ENCODE data around the gene MARS2. TPM values are rescaled to one million over a fixed set of nuclear protein-coding genes. Genes with fewer than 3 reads are reported as not detected.

Gene MARS2
- polyA plus RNA-seq, 1 donor (not counting 4 experiments of a cell fraction or from before 2014, with no cell fraction given): 9.2 TPM

GRCh38 chr2:197675711-197676188 is 29.4 kb upstream of the MARS2 start:
- Histone ChIP-seq H3K4me1 (ENCODE audit: control insufficient read depth, extremely low read depth, insufficient read depth, low read length) (no peaks in the 10 kb centered on the region), H4K20me1 (ENCODE audit: control insufficient read depth, extremely low read depth, insufficient read depth, low read length) (no peaks in the 10 kb centered on the region), H2AFZ (ENCODE audit: control insufficient read depth, low read length) (no peak overlapping the region), H3K9ac (ENCODE audit: control insufficient read depth, extremely low read depth, insufficient read depth, low read length) (no peak overlapping the region), H3K9me3 (ENCODE audit: control insufficient read depth, low read depth, low read length) (no peaks in the 10 kb centered on the region), H3K4me2 (ENCODE audit: control insufficient read depth, extremely low read depth, insufficient read depth, low read depth, low read length) (no peak overlapping the region), H3K27me3 (ENCODE audit: control insufficient read depth, extremely low read depth, insufficient read depth, low read length) (peaks cover 5% of the 10 kb centered on the region), H3K27ac (ENCODE audit: control insufficient read depth, insufficient read depth, low read length) (no peak overlapping the region), H3K9me1 (ENCODE audit: control insufficient read depth, extremely low read depth, insufficient read depth, low read length) (no peaks in the 10 kb centered on the region), H3K4me3 (ENCODE audit: control insufficient read depth in 2 of 3, extremely low read depth in 1 of 3, insufficient read depth in 2 of 3, low read depth in 1 of 3, low read length in 3 of 3) (no peak overlapping the region), H3K36me3 (ENCODE audit: control insufficient read depth in 2 of 2, extremely low read depth in 1 of 2, insufficient read depth in 2 of 2, low read length in 2 of 2) (no peaks in the 10 kb centered on the region), H3K79me2 (ENCODE audit: control insufficient read depth, insufficient read depth, low read length) (no peaks in the 10 kb centered on the region)
- DNase-seq (ENCODE audit: low read depth, low spot score): no peak
- TF ChIP-seq, protein P1, sequence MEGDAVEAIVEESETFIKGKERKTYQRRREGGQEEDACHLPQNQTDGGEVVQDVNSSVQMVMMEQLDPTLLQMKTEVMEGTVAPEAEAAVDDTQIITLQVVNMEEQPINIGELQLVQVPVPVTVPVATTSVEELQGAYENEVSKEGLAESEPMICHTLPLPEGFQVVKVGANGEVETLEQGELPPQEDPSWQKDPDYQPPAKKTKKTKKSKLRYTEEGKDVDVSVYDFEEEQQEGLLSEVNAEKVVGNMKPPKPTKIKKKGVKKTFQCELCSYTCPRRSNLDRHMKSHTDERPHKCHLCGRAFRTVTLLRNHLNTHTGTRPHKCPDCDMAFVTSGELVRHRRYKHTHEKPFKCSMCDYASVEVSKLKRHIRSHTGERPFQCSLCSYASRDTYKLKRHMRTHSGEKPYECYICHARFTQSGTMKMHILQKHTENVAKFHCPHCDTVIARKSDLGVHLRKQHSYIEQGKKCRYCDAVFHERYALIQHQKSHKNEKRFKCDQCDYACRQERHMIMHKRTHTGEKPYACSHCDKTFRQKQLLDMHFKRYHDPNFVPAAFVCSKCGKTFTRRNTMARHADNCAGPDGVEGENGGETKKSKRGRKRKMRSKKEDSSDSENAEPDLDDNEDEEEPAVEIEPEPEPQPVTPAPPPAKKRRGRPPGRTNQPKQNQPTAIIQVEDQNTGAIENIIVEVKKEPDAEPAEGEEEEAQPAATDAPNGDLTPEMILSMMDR (optimal IDR thresholded peaks at IDR 0.05 in 1 of 3, IDR thresholded peaks at IDR 0.05 in 1 of 3, conservative IDR thresholded peaks at IDR 0.05 in 1 of 3; ENCODE audit: extremely low read depth in 1 of 3, insufficient read depth in 2 of 3, low read length in 3 of 3): no peak
- no peak for TF ChIP-seq EZH2 (IDR thresholded peaks at IDR 0.05; ENCODE audit: low read length)
- no peak for FAIRE-seq
- dilution Hi-C loops (cut with MboI; ENCODE audit: extremely low pct_ligation_motif_present, low sequenced_read_pairs): no loop called here

DNA sequence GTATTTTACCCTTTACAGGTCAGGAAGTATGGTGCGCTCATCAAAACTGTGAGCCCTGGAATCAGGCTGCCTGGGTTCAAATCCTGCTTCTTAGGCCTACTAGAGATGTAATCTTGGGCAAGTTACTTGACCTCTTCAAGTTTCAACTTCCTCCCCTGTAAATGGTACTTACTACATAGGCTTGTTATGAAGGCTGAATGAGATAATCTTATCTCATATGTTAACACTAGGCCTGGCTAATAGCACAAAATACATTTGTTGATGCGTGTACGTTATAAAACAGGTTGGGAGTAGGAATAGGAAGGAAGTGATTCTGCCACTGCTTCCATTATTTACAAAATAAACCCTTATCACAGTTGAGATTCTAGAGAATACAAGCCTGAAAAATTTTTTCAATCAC is 28.1 kb upstream of the MARS2 start:
- Histone ChIP-seq H4K20me1 (ENCODE audit: control insufficient read depth, extremely low read depth, insufficient read depth, low read length) (no peaks in the 10 kb centered on the region), H3K4me1 (ENCODE audit: control insufficient read depth, extremely low read depth, insufficient read depth, low read length) (no peaks in the 10 kb centered on the region), H3K9me1 (ENCODE audit: control insufficient read depth, extremely low read depth, insufficient read depth, low read length) (no peaks in the 10 kb centered on the region), H3K9ac (ENCODE audit: control insufficient read depth, extremely low read depth, insufficient read depth, low read length) (no peak overlapping the region), H3K36me3 (ENCODE audit: control insufficient read depth in 2 of 2, extremely low read depth in 1 of 2, insufficient read depth in 2 of 2, low read length in 2 of 2) (no peaks in the 10 kb centered on the region), H3K4me2 (ENCODE audit: control insufficient read depth, extremely low read depth, insufficient read depth, low read depth, low read length) (no peak overlapping the region), H3K79me2 (ENCODE audit: control insufficient read depth, insufficient read depth, low read length) (no peaks in the 10 kb centered on the region), H3K27ac (ENCODE audit: control insufficient read depth, insufficient read depth, low read length) (no peak overlapping the region), H3K4me3 (ENCODE audit: control insufficient read depth in 2 of 3, extremely low read depth in 1 of 3, insufficient read depth in 2 of 3, low read depth in 1 of 3, low read length in 3 of 3) (no peak overlapping the region), H2AFZ (ENCODE audit: control insufficient read depth, low read length) (no peak overlapping the region), H3K9me3 (ENCODE audit: control insufficient read depth, low read depth, low read length) (no peaks in the 10 kb centered on the region), H3K27me3 (ENCODE audit: control insufficient read depth, extremely low read depth, insufficient read depth, low read length) (peaks cover 5% of the 10 kb centered on the region)
- TF ChIP-seq EZH2 (IDR thresholded peaks at IDR 0.05; ENCODE audit: low read length): no peak
- TF ChIP-seq, protein P1 (optimal IDR thresholded peaks at IDR 0.05 in 1 of 3, IDR thresholded peaks at IDR 0.05 in 1 of 3, conservative IDR thresholded peaks at IDR 0.05 in 1 of 3; ENCODE audit: extremely low read depth in 1 of 3, insufficient read depth in 2 of 3, low read length in 3 of 3): no peak
- dilution Hi-C loops (cut with MboI; ENCODE audit: extremely low pct_ligation_motif_present, low sequenced_read_pairs): no loop called here
- FAIRE-seq (no peak), DNase-seq (ENCODE audit: low read depth, low spot score) (no peak)
